GM21360 (cell line): ENCODE data around the gene STK32B.
"Not testable (repeated sequence)": the region's sequence is repeated elsewhere in the genome, so short reads cannot be mapped to it uniquely, and the experiment has no call there.

ENCODE experiments used
- ATAC-seq: cut with Tn5 transposase; IDR thresholded peaks from one replicate; pipeline ENCODE4 v1.9.1; 2021; ENCODE audit warnings: mild to moderate bottlenecking, moderate library complexity; ENCODE audit not compliant: unreplicated experiment

The STK32B gene

GRCh38 chr4:5066101-5066500 is 14.8 kb downstream of the STK32B start:
- ATAC-seq = no peak

GRCh38 chr4:5066968-5067367 is 15.7 kb downstream of the STK32B start:
- ATAC-seq = not testable (repeated sequence)

- ATAC-seq = no peak
Observed at GRCh38 chr4:5067908-5068307, 16.6 kb downstream of the STK32B start.

- ATAC-seq = no peak
Observed at GRCh38 chr4:5069901-5070300, 18.6 kb downstream of the STK32B start.

- ATAC-seq = no peak
Observed at GRCh38 chr4:5072948-5073347, 21.7 kb downstream of the STK32B start.

GRCh38 chr4:5078009-5078408 is 26.7 kb downstream of the STK32B start:
- no peak for ATAC-seq

- no peak for ATAC-seq
Observed at GRCh38 chr4:5079581-5079980, 28.3 kb downstream of the STK32B start.

GRCh38 chr4:5081441-5081999 is 30.2 kb downstream of the STK32B start:
- ATAC-seq = no peak

GRCh38 chr4:5082376-5082775 is 31.1 kb downstream of the STK32B start:
- ATAC-seq = no peak

- no peak for ATAC-seq
Observed at GRCh38 chr4:5084911-5085475, 33.7 kb downstream of the STK32B start.

GRCh38 chr4:5086535-5086934 is 35.3 kb downstream of the STK32B start:
- no peak for ATAC-seq

- ATAC-seq = no peak
Observed at GRCh38 chr4:5096261-5096660, 45.0 kb downstream of the STK32B start.

GRCh38 chr4:5098176-5098575 is 46.9 kb downstream of the STK32B start:
- no peak for ATAC-seq

GRCh38 chr4:5100336-5100735 is 49.1 kb downstream of the STK32B start:
- ATAC-seq = no peak

- no peak for ATAC-seq
Observed at GRCh38 chr4:5100986-5101385, 49.7 kb downstream of the STK32B start.

- no peak for ATAC-seq
Observed at GRCh38 chr4:5101571-5101970, 50.3 kb downstream of the STK32B start.

- no peak for ATAC-seq
Observed at GRCh38 chr4:5110901-5111300, 59.6 kb downstream of the STK32B start.

GRCh38 chr4:5112333-5113095 is 61.2 kb downstream of the STK32B start:
- ATAC-seq = no peak

GRCh38 chr4:5114950-5115349 is 63.7 kb downstream of the STK32B start:
- no peak for ATAC-seq

- ATAC-seq = no peak
Observed at GRCh38 chr4:5118091-5118786, 67.0 kb downstream of the STK32B start.

- no peak for ATAC-seq
Observed at GRCh38 chr4:5118994-5119835, 67.9 kb downstream of the STK32B start.
